Mesodermal cell (in vitro differentiated cells): ENCODE results near the gene OR2T11. TPM values are rescaled to one million over a fixed set of nuclear protein-coding genes. Genes with fewer than 3 reads are reported as not detected.
"Not testable (repeated sequence)": the region's sequence is repeated elsewhere in the genome, so short reads cannot be mapped to it uniquely, and the experiment has no call there.

Experiments
- H3K27ac ChIP-seq: 2 replicates; pipeline ENCODE4 v1.7.0; 2013; ENCODE audit warnings: mild to moderate bottlenecking, low read depth, low read length, moderate library complexity; ENCODE audit not compliant: severe bottlenecking
- H3K36me3 ChIP-seq: 2 replicates; pipeline ENCODE4 v1.7.1; 2013; ENCODE audit warnings: mild to moderate bottlenecking, low read length, moderate library complexity; ENCODE audit not compliant: control insufficient read depth, insufficient read depth
- H3K4me1 ChIP-seq: one replicate; pipeline ENCODE4 v1.7.1; 2013; ENCODE audit warnings: mild to moderate bottlenecking, low read length; ENCODE audit not compliant: insufficient read depth, control insufficient read depth, poor library complexity, severe bottlenecking
- H3K4me3 ChIP-seq: 2 replicates; pipeline ENCODE4 v1.7.0; 2013; ENCODE audit warnings: low read length, control low read depth, mild to moderate bottlenecking; ENCODE audit not compliant: insufficient read depth, poor library complexity, severe bottlenecking; ENCODE audit errors: extremely low read depth
- H3K9me3 ChIP-seq: 2 replicates; pipeline ENCODE4 v1.7.1; 2013; ENCODE audit warnings: mild to moderate bottlenecking, low read length, moderate library complexity; ENCODE audit not compliant: control insufficient read depth
- WGBS, 2 experiments: methylation state at CpG; one replicate each; pipeline ENCODE4 v1.1.5; 2013; ENCODE audit warnings: missing lambda C conversion rate in 2 of 2; ENCODE audit not compliant: insufficient coverage in 2 of 2; 5-methylcytosine and 5-hydroxymethylcytosine counted together
- polyA plus RNA-seq, 2 experiments: library from polyadenylated mRNA; stranded (reverse); fragments of 50-300 nt; gene quantifications; one replicate each; pipeline ENCODE4 v1.2.3, GENCODE V29; 2013

The OR2T11 gene
- not detected for polyA plus RNA-seq (2013, experiment 1 of 2)
- polyA plus RNA-seq (2013, experiment 2 of 2): not detected

GRCh38 chr1:248634991-248635390 is at the start of gene OR2T11:
Gene OR2T11, minus strand, starts transcription at chr1:248635091. Its CDS starts 7,963 bp downstream, at chr1:248627128.
- not testable (repeated sequence) for H3K36me3 ChIP-seq, H3K4me3 ChIP-seq, H3K27ac ChIP-seq, H3K4me1 ChIP-seq
- peaks cover 14% of the 10 kb centered on the region for H3K9me3 ChIP-seq
- no CpG with 5 or more reads among the region's 2 CpGs for WGBS, 2 experiments

- 73 to 84% methylated on average over 8 of the region's 8 CpGs for WGBS, 2 experiments
- Histone ChIP-seq H3K27ac (no peak overlapping the region), H3K9me3 (peaks cover 43% of the 10 kb centered on the region), H3K36me3 (no peaks in the 10 kb centered on the region), H3K4me3 (no peak overlapping the region), H3K4me1 (no peaks in the 10 kb centered on the region)
These were observed 46.8 kb upstream of the OR2T11 start for GRCh38 chr1:248681651-248682050.

DNA sequence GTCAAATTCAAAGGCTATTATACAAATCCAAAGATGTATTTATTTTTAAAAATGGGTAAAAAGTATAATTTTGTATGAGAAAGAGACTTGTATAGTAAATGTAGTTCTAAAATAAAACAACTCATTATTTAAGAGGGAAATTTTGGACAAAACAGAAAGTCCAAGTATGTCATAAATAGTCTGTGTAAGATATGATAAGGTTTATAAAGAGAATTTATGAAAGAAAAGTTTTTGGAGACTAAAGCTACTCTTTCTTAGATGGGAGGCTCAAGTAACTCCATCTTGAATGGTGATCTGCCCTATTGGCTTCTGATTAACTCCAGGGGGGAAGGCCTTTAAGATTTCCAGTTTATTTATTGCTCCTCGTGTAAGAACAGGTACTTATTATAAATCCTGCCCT is 35.1 kb upstream of the OR2T11 start:
- peaks cover 36% of the 10 kb centered on the region for H3K9me3 ChIP-seq
- H3K4me3 ChIP-seq: no peak overlapping the region
- H3K4me1 ChIP-seq: no peaks in the 10 kb centered on the region
- H3K36me3 ChIP-seq: no peaks in the 10 kb centered on the region
- no peak overlapping the region for H3K27ac ChIP-seq
- WGBS, 2 experiments: no CpG with 5 or more reads among the region's 1 CpG

DNA sequence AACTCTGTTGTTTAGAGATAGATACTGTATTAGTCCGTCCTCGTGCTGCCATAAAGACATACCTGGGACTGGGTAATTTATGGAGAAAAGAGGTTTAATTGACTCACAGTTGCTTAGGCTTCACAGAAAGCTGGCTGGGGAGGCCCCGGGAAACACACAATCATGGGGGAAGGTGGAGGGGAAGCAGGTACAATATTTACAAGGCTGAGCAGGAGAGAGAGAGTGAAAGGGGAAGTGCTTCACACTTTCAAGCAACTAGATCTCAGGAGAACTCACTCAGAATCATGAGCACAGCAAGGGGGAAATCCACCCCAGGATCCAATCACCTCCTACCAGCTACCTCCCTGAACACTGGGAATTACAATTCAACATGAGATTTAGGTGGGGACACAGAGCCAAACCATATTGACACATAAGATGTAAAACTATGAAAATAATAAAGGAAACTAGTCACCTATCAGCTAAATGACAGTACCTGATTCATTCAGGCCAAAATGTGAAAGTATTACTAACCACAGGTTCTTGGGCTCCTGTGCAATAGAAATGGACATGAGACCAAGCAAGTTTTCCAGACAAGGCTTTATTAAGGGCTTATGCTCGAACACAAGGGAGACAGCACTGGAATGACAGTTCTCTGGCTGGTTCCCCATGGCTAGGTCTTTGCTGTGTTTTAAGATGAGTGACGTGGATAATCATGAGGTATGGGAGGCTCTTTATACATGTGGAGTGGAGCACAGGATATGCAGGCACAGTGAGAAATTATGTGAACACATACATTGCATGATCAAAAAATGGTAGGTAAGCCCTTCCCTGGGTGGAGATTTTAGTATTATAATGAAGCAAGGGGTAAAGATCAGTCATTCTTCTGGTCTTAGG is 28.8 kb upstream of the OR2T11 start:
- not testable (repeated sequence) for H3K27ac ChIP-seq, H3K4me3 ChIP-seq, H3K4me1 ChIP-seq, H3K36me3 ChIP-seq
- 52 to 67% methylated on average over 1 to 5 of the region's 5 CpGs for WGBS, 2 experiments
- peaks cover 31% of the 10 kb centered on the region for H3K9me3 ChIP-seq

GRCh38 chr1:248656797-248657196 is 21.9 kb upstream of the OR2T11 start:
- WGBS, 2 experiments: no CpG with 5 or more reads among the region's 6 CpGs
- not testable (repeated sequence) for H3K36me3 ChIP-seq, H3K27ac ChIP-seq, H3K4me1 ChIP-seq, H3K4me3 ChIP-seq
- peaks cover 10% of the 10 kb centered on the region for H3K9me3 ChIP-seq

DNA sequence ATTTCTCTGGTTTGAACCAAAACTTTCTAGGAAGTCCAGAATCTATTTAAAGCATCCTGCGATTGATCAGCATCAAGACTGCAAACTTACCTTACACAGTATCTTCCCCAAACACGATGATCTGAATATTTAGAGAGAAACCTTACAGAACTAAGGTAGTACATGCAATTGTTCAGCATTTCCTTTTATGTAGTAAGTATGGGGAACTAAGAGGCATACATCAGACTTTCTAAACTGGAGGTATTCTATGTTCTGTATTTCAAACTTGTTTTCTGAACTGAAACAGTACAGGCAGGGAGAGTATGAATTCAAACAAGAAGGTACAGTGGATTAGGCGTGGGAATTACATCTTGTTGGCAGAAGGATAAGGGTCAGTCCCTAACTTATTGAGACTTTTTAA is 20.5 kb upstream of the OR2T11 start, which contains the start of gene OR2T27:
TSS of gene OR2T27 (minus strand) at position 175 of the 400 bp plus-strand sequence. CDS start 4,644 bp downstream, outside the sequence.
- H3K27ac ChIP-seq: not testable (repeated sequence)
- WGBS, 2 experiments: no CpG with 5 or more reads among the region's 3 CpGs

DNA sequence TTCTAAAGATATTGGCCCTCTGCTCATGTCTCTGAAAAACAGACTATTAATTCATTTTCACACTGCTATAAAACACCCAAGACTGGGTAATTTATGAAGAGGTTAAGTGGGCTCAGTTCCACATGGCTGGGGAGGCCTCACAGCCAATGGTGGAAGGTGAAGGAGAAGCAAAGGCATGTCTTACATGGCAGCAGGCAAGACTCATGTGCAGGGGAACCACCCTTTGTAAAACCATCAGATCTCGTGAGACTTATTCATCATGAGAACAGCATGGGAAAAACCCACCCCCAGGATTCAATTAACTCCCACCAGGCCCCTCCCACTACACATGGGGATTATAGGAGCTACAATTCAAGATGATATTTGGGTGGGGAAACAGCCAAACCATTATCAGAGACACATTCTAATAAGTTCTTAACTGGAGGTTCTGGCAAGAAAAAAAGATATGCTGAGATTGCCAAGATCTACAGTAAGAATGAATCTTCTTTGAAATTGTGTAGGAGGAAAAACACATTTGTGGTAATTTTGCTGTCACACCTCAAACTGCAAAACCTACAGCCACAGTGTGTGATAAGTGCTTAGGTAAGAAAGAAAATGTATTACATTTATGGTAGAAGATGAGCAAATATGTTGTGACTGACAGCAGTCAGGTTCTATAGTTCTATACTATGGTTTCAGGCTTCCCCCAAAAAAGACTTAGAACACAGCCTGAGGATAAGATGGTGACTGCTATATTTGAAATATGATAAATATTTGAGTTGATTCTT is 14.1 kb upstream of the OR2T11 start:
- H3K27ac ChIP-seq, H3K9me3 ChIP-seq: not testable (repeated sequence)
- WGBS, 2 experiments: no CpG with 5 or more reads among the region's 1 CpG

More for the DNA sequence above, 20.5 kb upstream of the OR2T11 start, which contains the start of gene OR2T27:
- peaks cover 10% of the 10 kb centered on the region for H3K9me3 ChIP-seq
- H3K36me3 ChIP-seq, H3K4me1 ChIP-seq, H3K4me3 ChIP-seq: not testable (repeated sequence)

DNA sequence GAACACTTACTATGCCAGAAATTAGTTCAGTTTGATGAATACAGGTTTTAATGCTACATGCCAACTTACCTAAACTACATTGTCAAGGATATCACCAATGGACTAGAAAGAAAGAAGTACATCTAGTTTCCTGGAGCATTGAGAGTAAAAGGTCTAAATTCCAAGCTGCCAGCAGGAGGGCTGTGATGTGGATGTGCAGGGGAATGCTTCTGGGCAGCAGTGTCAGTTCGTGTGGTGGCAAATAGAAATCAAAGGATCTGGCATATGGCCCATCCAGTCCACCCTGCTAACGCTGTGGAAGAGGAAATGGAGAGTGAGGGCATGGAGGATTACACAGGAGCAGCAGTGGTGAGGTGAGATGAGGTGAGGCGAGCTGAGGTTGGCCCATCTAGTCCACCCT is 10.3 kb upstream of the OR2T11 start, which contains the start of gene OR2T35:
TSS of gene OR2T35 (minus strand) at position 101 of the 400 bp plus-strand sequence. CDS start 6,020 bp downstream, outside the sequence.
- H3K4me1 ChIP-seq, H3K27ac ChIP-seq, H3K36me3 ChIP-seq, H3K4me3 ChIP-seq, H3K9me3 ChIP-seq: not testable (repeated sequence)
- 60% methylated on average over 1 of the region's 3 CpGs; no CpG with 5 or more reads in 1 of the 2 experiments for WGBS, 2 experiments

More for the DNA sequence above, 14.1 kb upstream of the OR2T11 start:
- H3K4me3 ChIP-seq, H3K36me3 ChIP-seq, H3K4me1 ChIP-seq: not testable (repeated sequence)

GRCh38 chr1:248642971-248643651 is 8.2 kb upstream of the OR2T11 start:
- H3K9me3 ChIP-seq, H3K36me3 ChIP-seq, H3K4me3 ChIP-seq, H3K27ac ChIP-seq, H3K4me1 ChIP-seq: not testable (repeated sequence)
- no CpG with 5 or more reads among the region's 4 CpGs for WGBS, 2 experiments

- H3K27ac ChIP-seq, H3K9me3 ChIP-seq, H3K4me1 ChIP-seq, H3K36me3 ChIP-seq, H3K4me3 ChIP-seq: not testable (repeated sequence)
- WGBS, 2 experiments: no CpG with 5 or more reads among the region's 5 CpGs
These were observed 6.7 kb upstream of the OR2T11 start for GRCh38 chr1:248641583-248641982.
